GM12801 (cell line): ENCODE results near the gene NKAIN1.

Source experiments
- TF ChIP-seq, protein P1 (sequence below): IDR thresholded peaks from one replicate; pipeline ENCODE4 v1.5.1; 2011; ENCODE audit warnings: control low read depth; ENCODE audit not compliant: insufficient read length; ENCODE audit errors: extremely low read depth

The NKAIN1 gene

GRCh38 chr1:31155216-31155806, 84.4 kb downstream of the NKAIN1 start:
- TF ChIP-seq, protein P1, sequence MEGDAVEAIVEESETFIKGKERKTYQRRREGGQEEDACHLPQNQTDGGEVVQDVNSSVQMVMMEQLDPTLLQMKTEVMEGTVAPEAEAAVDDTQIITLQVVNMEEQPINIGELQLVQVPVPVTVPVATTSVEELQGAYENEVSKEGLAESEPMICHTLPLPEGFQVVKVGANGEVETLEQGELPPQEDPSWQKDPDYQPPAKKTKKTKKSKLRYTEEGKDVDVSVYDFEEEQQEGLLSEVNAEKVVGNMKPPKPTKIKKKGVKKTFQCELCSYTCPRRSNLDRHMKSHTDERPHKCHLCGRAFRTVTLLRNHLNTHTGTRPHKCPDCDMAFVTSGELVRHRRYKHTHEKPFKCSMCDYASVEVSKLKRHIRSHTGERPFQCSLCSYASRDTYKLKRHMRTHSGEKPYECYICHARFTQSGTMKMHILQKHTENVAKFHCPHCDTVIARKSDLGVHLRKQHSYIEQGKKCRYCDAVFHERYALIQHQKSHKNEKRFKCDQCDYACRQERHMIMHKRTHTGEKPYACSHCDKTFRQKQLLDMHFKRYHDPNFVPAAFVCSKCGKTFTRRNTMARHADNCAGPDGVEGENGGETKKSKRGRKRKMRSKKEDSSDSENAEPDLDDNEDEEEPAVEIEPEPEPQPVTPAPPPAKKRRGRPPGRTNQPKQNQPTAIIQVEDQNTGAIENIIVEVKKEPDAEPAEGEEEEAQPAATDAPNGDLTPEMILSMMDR, result no peak

- TF ChIP-seq, protein P1, result no peak
Measured at GRCh38 chr1:31154632-31155215, 85.0 kb downstream of the NKAIN1 start.

DNA sequence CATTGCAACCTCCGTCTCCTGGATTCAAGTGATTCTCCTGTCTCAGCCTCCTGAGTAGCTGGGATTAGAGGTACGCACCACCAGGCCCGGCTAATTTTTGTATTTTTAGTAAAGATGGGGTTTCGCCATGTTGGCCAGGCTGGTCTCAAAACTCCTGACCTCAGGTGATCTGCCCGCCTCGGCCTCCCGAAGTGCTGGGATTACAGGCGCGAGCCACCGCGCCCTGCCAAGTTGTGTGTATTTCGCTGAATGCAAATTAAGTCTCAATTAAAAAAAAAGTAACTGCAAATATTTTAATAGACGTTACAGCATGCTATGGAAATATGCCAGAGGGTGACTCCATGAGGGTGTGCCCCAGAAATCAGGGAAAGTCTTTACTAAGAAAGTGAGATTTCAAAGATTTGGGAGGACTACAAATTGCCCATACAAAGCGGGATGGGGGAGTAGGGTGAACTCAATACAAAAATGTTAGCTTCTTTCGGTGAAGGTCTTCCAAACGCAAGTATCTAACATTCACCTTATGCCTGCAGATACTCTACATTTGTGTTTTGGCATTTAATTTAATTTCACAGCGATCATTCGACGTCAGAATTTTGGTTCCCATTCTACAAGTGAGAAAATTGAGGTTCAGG, 85.6 kb downstream of the NKAIN1 start:
- TF ChIP-seq, protein P1, result no peak

- TF ChIP-seq, protein P1, result no peak
Measured at GRCh38 chr1:31153423-31153822, 86.3 kb downstream of the NKAIN1 start.

- TF ChIP-seq, protein P1, result no peak
Measured at GRCh38 chr1:31152181-31152795, 87.4 kb downstream of the NKAIN1 start.

- TF ChIP-seq, protein P1, result no peak
Measured at GRCh38 chr1:31151402-31151801, 88.3 kb downstream of the NKAIN1 start.

GRCh38 chr1:31148409-31148808, 91.3 kb downstream of the NKAIN1 start:
- TF ChIP-seq, protein P1, result no peak
